Loucy (cell line): ENCODE measurements around the gene SEC14L2.

Experiments
- H2AFZ ChIP-seq: fragments of 200-600 bp; sonication (generic); 2 replicates; pipeline ENCODE4 v1.6.0; 2016; ENCODE audit warnings: antibody characterized with exemption, mild to moderate bottlenecking, low read length, moderate library complexity
- H3F3A ChIP-seq: fragments of 200-600 bp; 2 replicates; pipeline ENCODE4 v1.6.0; 2016; ENCODE audit warnings: antibody characterized with exemption, low read depth, mild to moderate bottlenecking
- H3K27me3 ChIP-seq: fragments of 200-600 bp; sonication (generic); 2 replicates; pipeline ENCODE4 v1.6.1; 2014; ENCODE audit warnings: low read length, mild to moderate bottlenecking; ENCODE audit not compliant: insufficient read depth, poor library complexity, severe bottlenecking
- H3K36me3 ChIP-seq: fragments of 200-600 bp; sonication (generic); 2 replicates; pipeline ENCODE4 v1.6.1; 2016; ENCODE audit warnings: low read length; ENCODE audit not compliant: insufficient read depth
- H3K4me1 ChIP-seq: fragments of 200-600 bp; sonication (generic); 2 replicates; pipeline ENCODE4 v1.5.1; 2014; ENCODE audit warnings: low read length, mild to moderate bottlenecking; ENCODE audit not compliant: insufficient read depth, poor library complexity, severe bottlenecking
- H3K4me2 ChIP-seq: fragments of 200-600 bp; sonication (generic); 2 replicates; pipeline ENCODE4 v1.6.0; 2014; ENCODE audit warnings: antibody characterized with exemption, low read length, low read depth, mild to moderate bottlenecking; ENCODE audit not compliant: poor library complexity, severe bottlenecking
- H3K4me3 ChIP-seq: fragments of 200-600 bp; sonication (generic); 2 replicates; pipeline ENCODE4 v1.5.1; 2014; ENCODE audit warnings: low read length, mild to moderate bottlenecking, mixed read lengths; ENCODE audit not compliant: poor library complexity, severe bottlenecking
- H3K79me2 ChIP-seq: fragments of 200-600 bp; sonication (generic); 2 replicates; pipeline ENCODE4 v1.6.1; 2014; ENCODE audit warnings: low read length; ENCODE audit not compliant: insufficient read depth
- H3K9ac ChIP-seq: fragments of 200-600 bp; sonication (generic); 2 replicates; pipeline ENCODE4 v1.6.0; 2014; ENCODE audit warnings: mild to moderate bottlenecking, low read depth, low read length, moderate library complexity; ENCODE audit not compliant: poor library complexity, severe bottlenecking
- H3K9me2 ChIP-seq: fragments of 200-600 bp; sonication (generic); replicated peaks from 2 replicates; pipeline ENCODE4 v1.6.1; 2016; ENCODE audit warnings: low read depth, low read length, mixed read lengths
- H3K9me3 ChIP-seq: fragments of 200-600 bp; sonication (generic); 2 replicates; pipeline ENCODE4 v1.6.1; 2014; ENCODE audit warnings: mild to moderate bottlenecking, antibody characterized with exemption, low read length, low read depth; ENCODE audit not compliant: insufficient read depth
- H4K20me1 ChIP-seq: fragments of 200-600 bp; sonication (generic); 2 replicates; pipeline ENCODE4 v1.6.0; 2014; ENCODE audit warnings: antibody characterized with exemption, low read length, mild to moderate bottlenecking; ENCODE audit not compliant: insufficient read depth, poor library complexity, severe bottlenecking
- EZH2phosphoT487 ChIP-seq: fragments of 200-600 bp; IDR thresholded peaks from 2 replicates; pipeline ENCODE4 v1.6.1; 2018; ENCODE audit warnings: antibody characterized with exemption, mild to moderate bottlenecking, moderate library complexity, borderline replicate concordance
- TF ChIP-seq, protein P1 (sequence below): fragments of 200-600 bp; sonication (generic); conservative IDR thresholded peaks from 2 replicates; pipeline ENCODE4 v1.5.1; 2014; ENCODE audit warnings: mild to moderate bottlenecking, antibody characterized with exemption, low read length

The SEC14L2 gene

DNA sequence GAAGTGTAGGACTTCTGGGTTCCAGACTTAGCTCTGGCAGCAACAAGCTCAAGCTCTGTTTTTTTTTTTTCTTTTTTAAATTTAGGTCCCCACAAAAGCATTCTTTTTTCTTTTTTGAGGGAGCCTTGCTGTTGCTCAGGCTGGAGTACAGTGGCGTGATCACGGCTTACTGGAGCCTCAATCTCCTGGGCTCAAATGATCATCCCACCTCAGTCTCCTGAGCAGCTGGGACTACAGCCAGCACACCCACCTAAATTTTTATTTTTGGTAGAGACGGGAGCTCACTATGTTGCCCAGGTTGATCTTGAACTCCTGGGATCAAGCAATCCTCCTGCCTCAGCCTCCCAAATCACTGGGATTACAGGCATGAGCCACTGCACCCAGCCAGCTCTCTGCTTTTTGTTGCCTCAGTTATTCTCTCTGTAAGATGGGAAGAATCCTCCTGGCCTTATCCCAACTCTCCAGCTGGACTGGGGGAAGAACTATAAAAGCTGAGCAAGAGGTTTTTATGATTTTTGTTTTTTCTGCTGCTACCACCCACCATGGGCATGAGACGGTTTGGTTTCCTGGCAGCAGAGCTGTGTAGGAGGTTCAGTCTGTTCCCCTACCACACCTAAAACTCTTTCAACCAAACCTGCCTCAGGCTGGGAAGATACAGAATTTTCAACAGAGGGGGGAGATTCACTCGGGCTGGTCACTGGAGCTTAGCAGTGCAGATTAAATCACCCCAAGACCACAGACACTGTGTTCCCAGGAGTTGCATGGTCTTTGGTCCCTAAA is 17.1 kb downstream of the SEC14L2 start:
- Histone ChIP-seq H3K9me3 (no peaks in the 10 kb centered on the region), H2AFZ (no peak overlapping the region), H3K4me3 (no peak overlapping the region), H3K36me3 (peaks cover 77% of the 10 kb centered on the region; the same call in 1 of the 2 replicates), H3K27me3 (no peaks in the 10 kb centered on the region), H4K20me1 (no peaks in the 10 kb centered on the region), H3K4me1 (no peaks in the 10 kb centered on the region), H3K4me2 (no peak overlapping the region), H3F3A (no peaks in the 10 kb centered on the region), H3K9ac (no peak overlapping the region), H3K79me2 (no peaks in the 10 kb centered on the region), H3K9me2 (no peaks in the 10 kb centered on the region)
- no peak for TF ChIP-seq EZH2phosphoT487
- TF ChIP-seq, protein P1, sequence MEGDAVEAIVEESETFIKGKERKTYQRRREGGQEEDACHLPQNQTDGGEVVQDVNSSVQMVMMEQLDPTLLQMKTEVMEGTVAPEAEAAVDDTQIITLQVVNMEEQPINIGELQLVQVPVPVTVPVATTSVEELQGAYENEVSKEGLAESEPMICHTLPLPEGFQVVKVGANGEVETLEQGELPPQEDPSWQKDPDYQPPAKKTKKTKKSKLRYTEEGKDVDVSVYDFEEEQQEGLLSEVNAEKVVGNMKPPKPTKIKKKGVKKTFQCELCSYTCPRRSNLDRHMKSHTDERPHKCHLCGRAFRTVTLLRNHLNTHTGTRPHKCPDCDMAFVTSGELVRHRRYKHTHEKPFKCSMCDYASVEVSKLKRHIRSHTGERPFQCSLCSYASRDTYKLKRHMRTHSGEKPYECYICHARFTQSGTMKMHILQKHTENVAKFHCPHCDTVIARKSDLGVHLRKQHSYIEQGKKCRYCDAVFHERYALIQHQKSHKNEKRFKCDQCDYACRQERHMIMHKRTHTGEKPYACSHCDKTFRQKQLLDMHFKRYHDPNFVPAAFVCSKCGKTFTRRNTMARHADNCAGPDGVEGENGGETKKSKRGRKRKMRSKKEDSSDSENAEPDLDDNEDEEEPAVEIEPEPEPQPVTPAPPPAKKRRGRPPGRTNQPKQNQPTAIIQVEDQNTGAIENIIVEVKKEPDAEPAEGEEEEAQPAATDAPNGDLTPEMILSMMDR, result no peak

DNA sequence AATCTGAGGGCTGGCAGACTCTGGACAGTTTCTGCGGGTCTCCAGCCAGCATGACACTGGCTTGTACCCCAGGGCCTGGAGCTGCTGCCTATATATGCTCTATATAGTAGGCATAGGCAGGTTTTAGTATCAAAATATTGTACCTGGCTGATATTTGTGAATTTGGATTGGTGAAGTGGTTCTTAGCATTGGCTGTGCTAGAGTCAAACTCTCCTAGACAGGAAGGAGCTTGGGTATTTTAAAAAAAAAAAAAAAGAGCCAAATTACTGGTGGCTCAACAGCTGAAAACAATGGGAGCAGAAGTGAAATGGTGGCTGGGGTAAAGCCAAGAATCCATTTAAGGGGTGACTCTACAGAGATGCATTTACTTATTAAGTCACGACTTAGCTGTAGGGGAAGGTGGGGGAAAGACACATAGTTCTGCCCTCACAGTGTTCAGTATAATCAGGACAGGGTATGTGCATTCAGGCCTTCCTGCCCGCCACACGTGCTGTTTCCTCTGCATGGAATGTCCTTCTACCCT is 17.8 kb downstream of the SEC14L2 start:
- Histone ChIP-seq H3K79me2 (no peaks in the 10 kb centered on the region), H4K20me1 (no peaks in the 10 kb centered on the region), H3K27me3 (no peaks in the 10 kb centered on the region), H3K9me2 (no peaks in the 10 kb centered on the region), H3K4me1 (no peaks in the 10 kb centered on the region), H3K9ac (no peak overlapping the region), H3K4me3 (no peak overlapping the region), H3K36me3 (peaks cover 74% of the 10 kb centered on the region; the same call in 1 of the 2 replicates), H2AFZ (no peak overlapping the region), H3K4me2 (no peak overlapping the region), H3K9me3 (no peaks in the 10 kb centered on the region), H3F3A (no peaks in the 10 kb centered on the region)
- TF ChIP-seq EZH2phosphoT487, result no peak
- TF ChIP-seq, protein P1, result no peak

DNA sequence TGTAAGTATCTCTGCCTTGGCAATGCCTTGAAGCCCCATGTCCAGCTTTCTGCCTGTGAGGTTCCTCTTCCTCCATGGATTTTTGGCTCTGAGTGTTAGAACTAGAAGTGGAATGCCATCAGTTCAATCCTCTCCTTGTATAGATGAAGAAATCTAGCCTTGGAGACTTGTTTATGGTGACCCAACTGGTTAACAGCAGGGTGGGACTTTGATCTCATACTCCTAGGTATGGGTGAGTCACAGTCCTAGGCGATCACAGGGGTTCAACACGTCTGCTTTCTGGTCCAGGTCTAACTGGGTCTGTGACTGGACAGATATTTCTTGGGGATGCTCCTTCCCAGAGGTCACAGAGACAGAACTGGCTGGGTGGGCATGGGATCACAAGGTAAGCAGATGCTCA is 19.6 kb downstream of the SEC14L2 start:
- H3K36me3 ChIP-seq, result peaks cover 65% of the 10 kb centered on the region; the same call in 1 of the 2 replicates
- H3K4me3 ChIP-seq, result no peak overlapping the region
- no peaks in the 10 kb centered on the region for H3F3A ChIP-seq
- H2AFZ ChIP-seq, result no peak overlapping the region
- H3K4me2 ChIP-seq, result no peak overlapping the region
- peaks cover 13% of the 10 kb centered on the region for H3K4me1 ChIP-seq
- H3K27me3 ChIP-seq, result no peaks in the 10 kb centered on the region
- TF ChIP-seq, protein P1, result no peak
- no peak for TF ChIP-seq EZH2phosphoT487
- H3K9me3 ChIP-seq, result no peaks in the 10 kb centered on the region
- H3K79me2 ChIP-seq, result peaks cover 12% of the 10 kb centered on the region; the same call in 1 of the 2 replicates
- no peaks in the 10 kb centered on the region for H4K20me1 ChIP-seq
- no peak overlapping the region for H3K9ac ChIP-seq
- no peaks in the 10 kb centered on the region for H3K9me2 ChIP-seq
